H54 (cell line): ENCODE data around the gene IRAK2.
A peak's percentile ranks its signal among the peaks of the same experiment; 100 is the strongest.
"Not testable (repeated sequence)": the region's sequence is repeated elsewhere in the genome, so short reads cannot be mapped to it uniquely, and the experiment has no call there.

Experiments used
- DNase-seq: peaks from one replicate; pipeline ENCODE4 v3.0.0; 2011; ENCODE audit warnings: low spot score, mixed read lengths; ENCODE audit not compliant: insufficient read length
- FAIRE-seq: peaks from 3 replicates; lab custom pipeline; 2011; peaks lifted over from hg19 to GRCh38; lab: Jason Lieb, UNC
- POLR2A ChIP-seq: IDR thresholded peaks from 2 replicates; pipeline ENCODE4 v1.6.1; 2011; ENCODE audit warnings: low read depth, mild to moderate bottlenecking, low read length

IRAK2 gene

DNA sequence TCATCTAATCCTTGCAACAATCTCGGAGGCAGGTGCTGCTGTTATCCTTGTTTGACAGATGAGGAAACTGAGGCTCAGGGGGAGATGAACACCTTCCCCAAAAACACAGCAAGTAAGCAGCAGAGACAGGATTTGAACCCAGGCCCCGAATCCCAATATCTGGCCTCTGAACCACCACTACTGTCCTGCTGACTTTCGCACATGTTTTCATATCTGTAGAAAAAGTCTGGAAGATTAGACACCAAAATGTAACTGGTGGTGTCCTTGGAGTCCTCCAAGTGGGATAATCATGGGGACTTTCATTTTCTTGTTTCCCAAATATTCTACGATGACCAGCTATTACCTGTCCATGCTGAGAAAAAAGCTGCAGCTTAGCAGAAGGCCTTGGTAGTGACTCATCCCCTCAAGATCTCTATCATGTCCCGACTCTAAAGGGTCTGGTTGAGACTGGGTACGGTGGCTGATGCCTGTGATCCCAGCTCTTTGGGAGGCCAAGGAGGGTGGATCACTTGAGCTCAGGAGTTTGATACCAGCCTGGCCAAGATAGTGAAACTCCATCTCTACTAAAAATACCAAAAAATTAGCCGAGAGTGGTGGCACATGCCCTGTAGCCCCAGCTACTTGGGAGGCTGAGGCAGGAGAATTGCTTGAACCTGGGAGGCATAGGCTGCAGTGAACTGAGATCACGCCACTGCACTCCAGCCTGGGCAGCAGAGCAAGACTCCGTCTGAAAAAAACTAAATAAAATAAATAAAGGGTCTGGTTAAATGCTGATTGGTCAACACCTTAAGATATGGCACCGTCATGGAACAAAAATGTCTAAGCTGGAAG is 8.6 kb downstream of the IRAK2 start:
- DNase-seq (peak; percentile 47), FAIRE-seq (no peak)
- no peak for TF ChIP-seq POLR2A

DNA sequence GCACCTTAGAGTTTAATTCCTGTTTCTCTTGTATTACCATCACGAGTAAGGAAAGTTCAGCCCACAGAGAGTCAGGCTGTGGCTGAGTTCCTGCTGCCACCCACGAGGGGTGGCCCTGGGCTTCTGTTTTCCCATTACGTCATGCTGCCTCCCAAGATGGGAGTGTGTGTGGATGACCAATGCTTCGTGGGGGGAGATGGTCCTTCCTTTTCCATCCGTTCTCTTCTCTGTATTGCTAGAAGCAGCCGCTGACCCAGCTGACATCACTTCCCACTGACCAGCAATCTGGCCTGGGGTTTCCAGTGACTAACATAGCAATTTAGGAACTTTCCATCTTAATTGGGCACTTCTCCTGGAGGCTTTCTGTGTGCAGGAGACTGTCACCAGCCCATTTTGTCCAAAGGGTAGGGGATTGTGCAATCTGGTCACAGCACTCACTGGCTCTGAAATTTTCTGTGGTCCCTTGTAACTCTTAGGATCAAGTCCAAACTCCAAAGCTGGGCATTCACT is 9.3 kb downstream of the IRAK2 start:
- TF ChIP-seq POLR2A, result no peak
- DNase-seq, result peak; percentile 92
- peak; percentile 79 for FAIRE-seq

DNA sequence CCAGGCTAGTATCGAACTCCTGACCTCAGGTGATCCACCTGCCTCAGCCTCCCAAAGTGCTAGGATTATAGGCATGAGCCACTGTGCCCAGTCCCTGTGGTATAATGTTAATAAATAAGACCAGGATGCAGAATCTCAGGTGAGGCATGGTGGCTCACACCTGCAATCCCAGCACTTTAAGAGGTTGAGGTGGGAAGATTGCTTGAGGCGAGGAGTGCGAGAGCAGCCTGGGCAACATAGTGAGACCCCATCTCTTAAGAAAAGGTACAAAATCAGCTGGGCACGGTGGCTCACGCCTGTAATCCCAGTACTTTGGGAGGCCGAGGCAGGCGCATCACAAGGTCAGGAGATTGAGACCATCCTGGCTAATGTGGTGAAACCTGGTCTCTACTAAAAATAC is 10.6 kb downstream of the IRAK2 start:
- DNase-seq, FAIRE-seq: not testable (repeated sequence)

DNA sequence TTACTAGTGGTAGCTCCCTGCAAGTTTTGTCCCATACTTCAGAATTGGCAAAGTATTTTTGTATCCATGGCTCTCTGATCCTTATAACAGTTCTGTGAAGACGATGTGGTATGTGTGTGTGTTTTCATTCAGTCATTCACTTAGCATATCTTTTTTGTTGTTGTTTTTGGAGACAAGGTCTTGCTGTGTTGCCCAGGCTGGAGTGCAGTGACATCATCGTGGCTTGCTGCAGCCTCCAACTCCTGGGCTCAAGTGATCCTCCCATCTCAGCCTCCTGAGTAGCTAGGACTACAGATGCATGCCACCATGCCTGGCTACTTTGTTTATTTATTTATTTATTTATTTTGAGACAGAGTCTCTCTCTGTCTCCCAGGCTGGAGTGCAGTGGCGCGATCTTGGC is 11.4 kb downstream of the IRAK2 start:
- not testable (repeated sequence) for DNase-seq, FAIRE-seq

DNA sequence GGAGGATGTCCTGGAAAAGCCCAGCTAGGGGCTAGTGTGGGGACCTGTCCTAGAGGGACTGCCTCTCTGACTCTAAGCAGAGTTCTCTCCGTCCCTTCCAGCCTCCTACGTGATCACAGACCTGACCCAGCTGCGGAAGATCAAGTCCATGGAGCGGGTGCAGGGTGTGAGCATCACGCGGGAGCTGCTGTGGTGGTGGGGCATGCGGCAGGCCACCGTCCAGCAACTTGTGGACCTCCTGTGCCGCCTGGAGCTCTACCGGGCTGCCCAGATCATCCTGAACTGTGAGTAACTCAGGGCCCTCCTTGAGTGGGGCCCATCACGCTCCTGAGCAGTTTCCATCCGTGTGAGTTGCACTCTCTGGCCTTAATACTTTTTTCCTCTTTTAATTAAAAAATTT is 13.0 kb downstream of the IRAK2 start:
- TF ChIP-seq POLR2A, result no peak
- no peak for FAIRE-seq
- no peak for DNase-seq

DNA sequence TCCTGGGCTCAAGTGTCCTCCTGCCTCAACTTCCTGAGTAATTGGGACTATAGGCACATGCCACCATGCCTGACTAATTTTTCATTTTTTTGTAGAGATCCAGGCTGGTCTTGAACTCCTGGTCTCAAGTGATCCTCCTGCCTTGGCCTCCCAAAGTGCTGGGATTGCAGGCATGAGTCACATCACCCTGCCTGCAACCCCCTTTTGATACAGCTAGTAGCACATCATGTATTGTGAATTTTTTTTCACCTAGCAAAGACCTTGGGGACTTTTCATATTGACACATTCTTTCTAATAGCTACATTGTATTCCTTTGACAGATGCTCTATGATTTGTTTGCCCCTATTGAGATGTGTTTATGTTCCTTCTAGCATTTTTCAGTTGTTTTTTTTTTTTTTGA is 14.2 kb downstream of the IRAK2 start:
- no peak for TF ChIP-seq POLR2A
- DNase-seq, result no peak
- FAIRE-seq, result no peak

DNA sequence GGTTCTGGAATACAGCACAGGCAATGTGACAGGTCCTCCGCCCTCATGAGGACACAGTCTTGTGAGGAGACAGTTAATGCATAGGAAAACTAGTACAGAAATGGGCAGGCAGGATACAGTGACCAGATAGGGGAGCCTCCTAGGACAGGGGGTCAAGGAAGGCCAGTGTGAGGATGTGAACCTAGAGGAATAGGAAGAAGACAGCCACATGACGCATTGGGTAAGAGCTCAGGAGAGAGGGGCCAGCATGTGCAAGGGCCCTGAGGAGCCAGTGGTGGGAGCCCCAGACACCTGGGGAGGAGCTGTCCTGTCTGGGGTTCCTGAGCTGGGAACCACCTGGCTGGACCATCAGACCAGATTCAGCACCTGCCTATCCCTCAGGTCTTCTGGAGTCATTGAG is 15.6 kb downstream of the IRAK2 start:
- FAIRE-seq, result no peak
- TF ChIP-seq POLR2A, result no peak

DNA sequence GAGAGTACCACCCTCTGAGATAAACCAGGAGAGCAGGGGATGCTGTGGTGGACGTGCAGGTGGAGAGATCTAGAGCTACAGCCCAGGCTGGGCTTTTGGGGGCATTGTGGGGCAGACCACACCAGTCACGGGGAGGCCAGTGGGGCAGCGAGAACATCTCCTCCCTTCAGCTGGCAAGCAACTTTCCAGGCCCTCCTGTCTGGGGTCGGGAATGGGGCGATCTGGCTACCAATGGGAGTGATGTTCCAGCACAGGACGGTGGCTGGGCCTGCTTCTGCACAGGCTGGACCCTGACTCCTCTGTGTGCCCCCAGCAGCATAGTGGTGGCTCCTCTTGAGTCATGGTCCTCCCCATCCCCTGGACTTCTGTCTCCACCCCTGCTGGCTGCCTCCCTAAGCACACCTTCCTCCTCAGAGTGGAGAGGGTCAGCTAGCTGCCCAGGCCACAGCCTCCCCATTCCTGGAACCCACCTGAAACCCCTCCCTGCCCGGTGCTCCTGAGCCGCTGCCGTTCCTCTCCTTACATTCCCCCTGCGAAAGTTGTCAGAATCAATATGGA is 16.1 kb downstream of the IRAK2 start:
- FAIRE-seq, result no peak
- no peak for TF ChIP-seq POLR2A
- no peak for DNase-seq

More for the DNA sequence above, 15.6 kb downstream of the IRAK2 start:
- no peak for DNase-seq

DNA sequence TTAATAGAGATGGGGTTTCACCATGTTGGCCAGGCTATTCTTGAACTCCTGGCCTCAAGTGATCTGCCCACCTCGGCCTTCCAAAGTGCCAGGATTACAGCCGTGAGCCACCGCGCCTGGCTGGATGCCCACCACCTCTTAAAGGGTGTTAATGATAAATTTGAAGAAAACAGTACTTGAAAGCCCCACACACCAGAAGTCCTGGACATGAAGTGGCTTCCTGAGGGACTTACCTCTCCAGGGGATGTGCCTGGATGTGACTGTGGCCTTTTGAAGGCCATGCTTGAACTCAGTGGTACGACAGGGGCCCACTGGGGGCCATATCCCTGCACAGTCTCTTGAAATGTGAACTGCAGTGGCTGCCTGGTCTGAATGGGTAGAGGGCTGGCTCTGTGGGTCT is 18.2 kb downstream of the IRAK2 start:
- FAIRE-seq, result no peak
- TF ChIP-seq POLR2A, result no peak

DNA sequence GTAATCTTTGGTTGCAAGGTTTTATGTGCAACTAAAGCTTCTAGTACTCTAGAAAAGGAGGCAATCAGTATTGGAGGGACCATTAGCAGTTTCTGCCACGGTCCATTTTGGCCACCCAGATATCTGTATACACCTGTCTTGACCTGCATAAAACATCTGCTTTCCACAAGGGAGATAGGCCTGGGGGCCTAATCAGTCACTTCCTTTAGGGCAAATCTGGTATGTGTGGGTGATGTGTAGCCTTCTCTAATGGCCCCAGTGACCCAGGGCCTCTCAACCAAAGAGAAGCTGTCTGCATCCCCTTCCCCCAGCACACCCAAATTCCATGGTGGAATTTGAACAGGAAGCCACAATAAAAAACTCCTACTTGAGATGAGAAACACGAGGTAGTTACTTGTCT is 19.5 kb downstream of the IRAK2 start:
- DNase-seq (no peak), FAIRE-seq (no peak)
- TF ChIP-seq POLR2A, result no peak

More for the DNA sequence above, 18.2 kb downstream of the IRAK2 start:
- no peak for DNase-seq

DNA sequence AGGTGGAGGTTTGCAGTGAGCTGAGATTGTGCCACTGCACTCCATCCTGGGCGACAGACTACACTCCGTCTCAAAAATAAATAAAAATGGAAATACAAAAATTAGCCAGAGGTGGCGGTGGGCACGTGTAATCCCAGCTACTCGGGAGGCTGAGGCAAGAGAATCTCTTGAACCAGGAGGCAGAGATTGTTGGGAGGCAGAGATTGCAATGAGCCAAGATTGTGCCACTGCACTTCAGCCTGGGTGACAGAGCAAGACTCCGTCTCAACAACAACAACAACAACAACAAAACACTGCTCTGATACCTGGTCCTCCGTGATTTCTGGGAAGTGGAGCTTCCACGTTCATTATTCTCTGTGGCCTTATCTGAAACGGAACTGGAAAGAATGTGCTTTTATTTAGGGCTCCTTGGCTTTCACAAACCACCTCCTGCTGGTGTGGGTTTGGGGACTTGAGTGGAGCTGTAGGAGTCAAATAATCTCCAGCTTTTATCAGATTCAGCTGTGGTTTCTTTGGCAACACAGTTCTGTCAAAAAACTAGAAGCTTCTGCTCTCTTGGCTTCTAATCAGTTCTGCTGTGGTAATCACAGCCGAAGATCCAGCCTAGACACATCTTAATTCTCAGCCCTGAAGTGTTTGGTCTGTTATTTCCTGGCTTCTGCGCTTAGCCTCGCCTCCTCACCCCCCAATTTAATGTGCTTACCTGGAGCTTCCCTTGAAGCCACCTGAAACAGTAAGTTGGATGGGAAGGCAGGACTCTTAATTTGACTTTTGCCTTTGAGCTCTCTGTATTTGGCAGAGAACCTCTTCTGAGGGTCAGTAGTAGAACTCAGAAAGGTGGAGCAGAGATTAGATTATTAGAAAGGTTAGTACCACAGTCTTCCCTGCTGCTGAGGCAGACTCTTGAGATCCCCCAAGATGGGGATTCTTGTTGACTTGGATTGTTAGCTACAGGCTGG is 21.4 kb downstream of the IRAK2 start:
- FAIRE-seq, result no peak
- no peak for TF ChIP-seq POLR2A
- DNase-seq, result no peak

DNA sequence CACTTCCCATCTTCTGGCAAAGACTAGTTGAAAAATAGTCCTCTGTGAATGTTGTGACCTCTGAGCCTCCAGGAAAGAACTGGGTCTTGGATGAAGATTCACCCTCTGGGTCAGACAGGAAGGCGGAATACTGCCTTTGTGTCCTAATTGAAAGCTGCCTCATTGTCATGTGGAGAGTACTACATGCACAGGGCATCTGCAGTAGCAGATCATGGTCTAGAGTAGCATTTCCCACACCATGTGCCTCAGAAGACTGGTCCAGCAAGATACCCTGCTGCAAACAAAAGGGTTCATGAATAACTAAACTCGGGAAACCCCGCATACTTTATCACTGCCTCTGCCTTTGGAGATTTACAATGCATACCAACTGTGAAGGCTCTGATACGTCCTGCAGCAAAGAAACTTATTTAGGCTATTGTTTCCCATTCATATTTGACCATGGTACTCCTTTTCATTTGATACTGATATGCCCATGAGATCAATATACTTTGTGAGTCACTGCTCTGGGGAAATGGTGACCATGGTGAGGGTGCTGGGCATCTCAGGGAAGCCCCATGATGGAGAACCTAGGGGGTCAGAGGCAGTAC is 22.7 kb downstream of the IRAK2 start:
- FAIRE-seq, result no peak
- no peak for TF ChIP-seq POLR2A

DNA sequence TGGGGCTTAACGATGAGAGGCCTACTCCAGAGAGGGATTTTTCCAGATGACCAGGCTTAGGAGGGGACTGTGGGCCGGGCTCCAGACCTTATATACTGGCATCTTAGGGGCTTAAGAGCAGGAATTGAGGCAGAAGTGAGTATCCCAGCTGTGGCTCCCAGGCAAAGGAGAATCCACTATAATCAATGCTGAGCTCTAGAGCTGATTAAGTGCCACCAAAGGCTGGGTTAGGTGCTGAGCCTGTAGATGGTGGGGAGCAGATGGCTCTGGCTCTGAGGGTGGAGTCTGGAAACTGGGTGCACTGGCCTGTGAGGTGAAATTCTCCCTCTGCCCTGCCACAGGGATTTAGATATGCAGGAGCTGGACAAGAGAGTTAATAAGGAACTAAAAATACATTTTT is 23.2 kb downstream of the IRAK2 start:
- FAIRE-seq (no peak), DNase-seq (no peak)
- no peak for TF ChIP-seq POLR2A

More for the DNA sequence above, 22.7 kb downstream of the IRAK2 start:
- DNase-seq, result no peak
